HG02884 (cell line): Measurements from ENCODE around the gene SCN5A.

Experiments
- ATAC-seq: cut with Tn5 transposase; IDR thresholded peaks from one replicate; pipeline ENCODE4 v1.9.1; 2021; ENCODE audit warnings: mild to moderate bottlenecking, moderate library complexity; ENCODE audit not compliant: unreplicated experiment

Gene SCN5A

DNA sequence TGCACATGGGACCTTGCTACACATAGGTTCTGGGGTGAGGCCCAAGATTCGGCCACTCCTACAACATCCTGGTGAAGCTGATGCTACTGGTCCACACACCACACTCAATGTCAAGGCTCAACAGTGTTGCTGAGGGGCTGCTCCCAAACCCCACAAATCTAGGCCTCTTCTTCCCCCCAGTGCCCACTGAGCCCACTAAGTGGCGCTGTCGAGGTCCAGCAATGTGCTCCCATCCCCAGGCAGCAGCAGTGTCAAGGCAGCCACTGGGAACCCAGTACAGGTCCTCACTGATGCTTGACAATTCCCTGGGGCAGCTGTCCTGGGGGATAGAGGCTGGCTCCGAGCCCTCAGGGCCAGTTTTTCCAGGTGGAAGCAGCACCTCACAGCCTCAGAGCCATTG is 21.5 kb downstream of the SCN5A start:
- ATAC-seq: no peak

GRCh38 chr3:38626171-38626570 is 23.3 kb downstream of the SCN5A start:
- no peak for ATAC-seq

DNA sequence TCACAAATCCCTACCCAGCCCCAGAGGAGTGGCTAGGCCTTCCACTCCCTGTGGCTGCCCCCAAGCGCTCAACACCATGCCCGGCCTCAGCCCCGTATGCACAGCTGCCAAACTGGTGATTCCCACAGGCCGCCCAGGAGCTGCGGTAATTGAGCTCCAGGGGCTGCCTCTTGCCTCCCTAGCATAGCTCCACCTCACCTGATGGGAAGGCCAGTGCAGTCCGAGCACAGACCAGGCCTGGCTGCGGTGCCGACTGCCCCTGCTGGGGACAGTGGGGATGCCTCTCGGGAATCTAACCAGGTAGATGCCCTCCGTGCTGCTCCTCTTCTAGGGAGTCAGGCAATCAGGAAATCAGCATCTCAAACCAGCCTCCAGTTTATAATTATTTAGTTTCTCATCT is 25.9 kb downstream of the SCN5A start:
- no peak for ATAC-seq

DNA sequence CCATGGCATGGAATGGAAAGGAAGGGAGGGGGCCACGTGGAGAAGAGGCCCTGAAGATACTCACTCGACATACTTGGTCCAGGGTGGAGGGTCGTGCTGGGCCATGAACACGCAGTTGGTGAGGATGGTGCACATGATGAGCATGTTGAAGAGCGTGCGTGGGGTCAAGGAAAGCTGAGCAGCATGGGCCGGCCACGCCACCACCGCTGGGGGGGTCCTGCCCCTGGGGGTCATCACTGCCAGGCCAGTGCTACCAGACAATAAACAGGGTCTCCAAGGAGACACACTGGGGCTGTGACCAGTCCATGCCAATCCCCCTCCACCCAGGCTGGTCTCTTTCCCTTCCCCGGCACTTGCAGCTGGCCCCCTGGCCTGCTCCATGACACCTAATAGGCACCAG is 27.2 kb downstream of the SCN5A start:
- ATAC-seq: no peak

DNA sequence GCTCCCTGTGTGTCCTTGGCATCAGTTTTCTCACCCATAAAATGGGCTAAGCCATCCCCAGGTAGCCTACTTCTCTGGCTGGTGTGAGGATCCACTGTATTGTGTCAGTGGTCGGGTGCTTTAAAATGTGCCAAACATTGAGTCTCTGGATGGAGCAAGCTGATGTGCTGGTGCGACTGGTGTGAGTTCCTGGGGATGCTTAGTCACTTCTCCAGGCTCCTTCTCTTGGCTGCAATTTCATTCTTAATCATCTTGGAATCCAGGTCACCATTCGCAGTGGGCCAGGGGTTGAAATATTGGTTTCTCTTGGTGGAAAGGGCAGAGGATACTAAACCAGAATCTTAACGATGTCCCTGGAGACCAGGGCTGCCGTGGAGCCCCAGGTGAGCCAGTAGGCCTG is 29.3 kb downstream of the SCN5A start:
- no peak for ATAC-seq

DNA sequence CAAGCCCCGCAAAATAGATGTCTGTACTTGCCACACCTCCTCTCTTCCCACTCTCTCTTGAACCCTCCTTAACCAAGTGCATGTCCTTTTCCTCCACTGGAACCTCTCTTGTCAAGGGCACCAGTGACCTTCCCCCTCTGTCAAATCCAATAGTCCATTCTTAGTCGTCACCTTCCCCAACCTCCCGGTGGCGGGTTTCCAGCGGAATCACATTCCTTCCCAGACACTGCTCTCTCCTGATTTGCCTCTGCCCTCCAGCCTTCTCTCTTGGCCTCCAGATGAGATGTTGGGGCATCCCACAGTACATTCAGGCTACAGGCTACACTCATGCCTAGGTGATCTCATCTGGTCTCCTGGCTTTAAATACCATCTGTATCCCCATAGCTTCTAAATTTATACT is 31.1 kb downstream of the SCN5A start:
- ATAC-seq: no peak

- no peak for ATAC-seq
These were observed 31.9 kb downstream of the SCN5A start for GRCh38 chr3:38617586-38617985.

GRCh38 chr3:38617137-38617536 is 32.4 kb downstream of the SCN5A start:
- ATAC-seq: no peak

- no peak for ATAC-seq
These were observed 32.8 kb downstream of the SCN5A start for GRCh38 chr3:38616658-38617057.

- ATAC-seq: no peak
These were observed 33.4 kb downstream of the SCN5A start for GRCh38 chr3:38616111-38616510.

DNA sequence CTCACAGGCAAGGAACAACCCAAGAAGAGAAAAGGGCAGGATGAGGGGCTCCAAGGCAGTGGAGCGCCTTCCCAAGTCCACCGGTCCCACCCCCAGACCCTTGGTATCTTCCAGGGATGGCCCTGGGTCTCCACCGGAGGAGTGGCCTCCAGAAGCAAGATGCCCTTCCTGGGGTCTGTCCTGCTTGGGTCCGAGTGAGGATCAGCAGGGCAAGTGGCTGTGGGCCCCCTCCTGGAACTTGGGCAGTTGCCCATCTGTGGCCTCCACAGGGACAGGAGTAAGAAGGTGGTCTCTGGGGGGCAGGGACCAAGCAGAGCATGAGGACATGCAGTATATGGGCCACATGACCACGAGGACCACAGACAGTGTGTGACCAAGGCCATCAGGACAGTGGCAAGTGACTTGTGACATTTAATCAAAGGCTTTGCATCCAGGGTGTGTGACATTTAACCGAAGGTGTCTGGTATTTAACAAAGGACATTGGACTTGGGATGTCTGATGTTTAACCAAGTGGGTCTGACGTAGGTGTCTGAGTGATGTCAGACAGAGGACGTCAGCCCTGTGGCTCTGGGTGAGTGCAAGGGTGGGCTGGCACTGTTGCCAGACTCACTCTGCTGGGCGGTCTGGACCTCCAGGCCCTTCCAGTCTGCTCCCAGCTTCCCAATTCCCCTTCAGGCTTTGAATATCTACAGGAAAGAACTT is 34.7 kb downstream of the SCN5A start:
- ATAC-seq: no peak

- ATAC-seq: no peak
These were observed 35.4 kb downstream of the SCN5A start for GRCh38 chr3:38614091-38614490.

DNA sequence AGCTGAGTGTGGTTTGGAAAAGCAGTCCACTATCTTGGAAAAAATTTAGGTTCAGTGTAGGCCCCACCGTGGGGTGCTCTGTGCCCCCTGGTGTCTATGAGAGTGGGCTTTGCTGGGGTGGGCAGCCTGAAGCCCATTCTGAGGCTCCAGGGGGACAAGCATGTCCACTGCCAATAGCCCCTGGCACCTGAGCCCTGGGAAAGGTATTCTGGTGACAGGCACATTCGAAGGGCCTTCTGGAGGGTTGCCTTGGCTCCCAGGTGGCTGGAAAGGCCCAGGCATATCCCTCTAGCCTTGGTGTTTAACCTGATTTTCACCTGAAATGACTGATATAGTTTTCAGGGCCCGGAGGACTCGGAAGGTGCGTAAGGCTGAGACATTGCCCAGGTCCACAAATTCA is 36.1 kb downstream of the SCN5A start:
- ATAC-seq: no peak

GRCh38 chr3:38611866-38612265 is 37.6 kb downstream of the SCN5A start:
- no peak for ATAC-seq

GRCh38 chr3:38610934-38611333 is 38.6 kb downstream of the SCN5A start:
- no peak for ATAC-seq

DNA sequence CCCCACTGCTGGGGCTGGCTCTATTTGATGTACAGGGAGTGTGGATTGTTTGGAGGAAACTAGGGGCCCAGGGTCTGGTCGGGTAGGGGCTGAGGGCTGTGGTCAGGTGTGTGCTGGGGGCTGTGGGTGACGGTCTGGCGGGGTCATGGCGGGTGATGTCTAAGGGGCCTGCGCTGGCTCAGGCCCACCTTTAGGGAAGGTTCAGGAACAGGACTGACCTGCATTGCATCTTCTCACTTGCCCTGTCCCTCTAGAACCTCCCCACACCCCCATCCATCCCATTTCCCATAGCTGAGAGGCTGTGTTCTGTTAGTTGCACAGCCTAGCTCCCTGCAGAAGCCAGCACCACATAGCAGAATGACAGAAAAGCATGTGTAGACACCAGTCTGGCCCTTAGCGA is 39.1 kb downstream of the SCN5A start:
- no peak for ATAC-seq

DNA sequence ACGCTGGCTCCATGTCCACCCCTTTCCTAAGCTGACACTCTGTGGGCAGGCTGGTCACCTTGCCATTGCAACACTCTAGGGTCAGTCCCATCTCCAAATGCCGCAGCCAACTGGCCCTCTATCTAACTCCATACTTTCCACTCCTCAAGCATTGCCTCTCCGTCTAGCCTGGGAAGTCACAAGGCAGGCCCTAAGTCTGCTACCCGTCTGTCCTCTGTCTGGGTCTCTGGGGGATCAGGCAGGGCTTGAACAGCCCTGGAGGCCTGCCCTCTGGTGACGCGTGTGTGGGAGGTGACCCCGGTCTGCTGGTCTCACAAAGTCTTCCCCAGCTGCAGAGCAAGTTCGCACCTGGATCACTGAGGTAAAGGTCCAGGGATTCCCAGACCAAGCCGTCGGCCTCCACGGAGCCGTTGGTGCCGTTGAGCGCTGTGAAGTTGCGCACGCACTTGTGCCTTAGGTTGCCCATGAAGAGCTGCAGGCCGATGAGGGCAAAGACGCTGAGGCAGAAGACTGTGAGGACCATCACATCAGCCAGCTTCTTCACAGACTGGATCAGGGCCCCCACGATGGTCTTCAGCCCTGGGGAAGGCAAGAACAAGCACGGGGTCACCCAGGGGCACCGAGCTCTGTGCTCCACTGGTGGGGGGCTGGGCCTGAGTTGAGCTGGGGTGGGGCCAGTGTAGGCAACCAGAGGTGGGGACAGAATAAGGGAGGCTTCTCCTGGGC is 39.9 kb downstream of the SCN5A start:
- ATAC-seq: no peak

- ATAC-seq: no peak
These were observed 40.5 kb downstream of the SCN5A start for GRCh38 chr3:38608961-38609360.

DNA sequence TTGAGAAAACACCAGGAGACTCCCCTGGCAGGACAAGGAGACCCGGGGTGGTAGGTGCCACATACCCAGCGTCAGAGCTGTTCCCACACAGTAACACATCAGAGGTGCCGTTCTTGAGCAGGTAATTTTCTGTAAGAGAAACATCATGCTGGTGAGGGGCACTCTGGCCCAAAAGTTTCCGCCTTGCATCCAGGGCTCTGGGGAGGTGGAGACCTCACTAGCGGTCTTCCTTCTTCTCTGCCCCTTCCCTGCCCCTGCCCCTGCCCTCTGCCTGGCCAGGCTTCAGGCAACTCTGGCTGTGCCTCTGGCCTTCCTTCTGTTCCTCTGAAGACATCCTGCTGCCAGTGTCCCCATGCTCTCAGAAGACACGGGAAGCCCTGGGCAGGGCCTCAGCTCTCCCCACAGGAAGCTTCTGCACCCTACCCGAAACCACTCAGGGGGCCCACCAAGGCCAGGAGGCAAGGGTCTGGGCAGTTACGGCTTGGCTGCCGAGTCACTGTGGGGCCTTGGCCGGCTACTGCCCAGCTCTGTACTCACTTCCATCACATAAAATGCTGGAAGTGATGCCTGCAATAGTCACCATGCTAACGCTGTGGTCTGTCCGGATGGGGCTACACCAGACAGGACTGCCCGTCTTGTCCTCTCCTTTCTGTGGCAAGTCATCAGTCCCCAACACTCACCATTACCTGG is 41.3 kb downstream of the SCN5A start:
- no peak for ATAC-seq

- no peak for ATAC-seq
These were observed 42.9 kb downstream of the SCN5A start for GRCh38 chr3:38606561-38606960.

- no peak for ATAC-seq
These were observed 43.5 kb downstream of the SCN5A start for GRCh38 chr3:38605981-38606380.

DNA sequence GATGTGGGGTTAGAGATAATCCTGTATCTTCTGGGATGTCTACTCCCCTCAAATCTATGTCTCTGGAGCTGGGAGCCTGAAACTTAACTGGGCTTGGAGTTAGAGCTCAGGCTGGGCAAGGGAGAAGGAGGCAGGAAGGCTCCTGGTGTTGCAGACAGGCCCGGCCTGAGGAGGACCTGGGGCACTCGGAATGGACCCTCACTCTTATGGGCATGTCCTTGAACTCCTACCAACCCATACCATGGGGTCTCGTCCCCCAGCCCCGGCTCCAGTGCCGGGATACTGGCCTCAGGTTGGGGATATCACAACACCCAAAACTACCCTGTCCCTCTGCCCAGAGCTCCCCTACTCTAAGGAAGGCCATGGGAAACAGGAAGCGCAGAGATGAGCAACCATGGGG is 45.2 kb downstream of the SCN5A start:
- no peak for ATAC-seq
